Thymus (tissue), 11 donors: Measurements from ENCODE around the gene SMURF1. TPM values are rescaled to one million over a fixed set of nuclear protein-coding genes. Genes with fewer than 3 reads are reported as not detected.

Experiments
- DNase-seq, 9 donors: peaks; one replicate each; pipeline ENCODE4 v3.0.0-alpha.2; 2013; ENCODE audit warnings: low spot score in 9 of 9, low read depth in 6 of 9, missing footprints in 1 of 9
- H3K27ac ChIP-seq, 2 donors: one replicate each; pipeline ENCODE4 v1.5.1; 2013; ENCODE audit warnings: control low read depth in 1 of 2, low read depth in 1 of 2, low read length in 1 of 2, mild to moderate bottlenecking in 1 of 2, moderate library complexity in 1 of 2
- H3K27me3 ChIP-seq, 2 donors: one replicate each; pipeline ENCODE4 v1.5.1; 2013; ENCODE audit warnings: low read length in 1 of 2; ENCODE audit not compliant: control insufficient read depth in 2 of 2, insufficient read depth in 1 of 2
- H3K36me3 ChIP-seq, 2 donors: one replicate each; pipeline ENCODE4 v1.5.1; 2013; ENCODE audit warnings: low read length in 1 of 2, mild to moderate bottlenecking in 1 of 2, moderate library complexity in 1 of 2; ENCODE audit not compliant: control insufficient read depth in 2 of 2, insufficient read depth in 2 of 2
- H3K4me1 ChIP-seq, 2 donors: one replicate each; pipeline ENCODE4 v1.5.1; 2013; ENCODE audit warnings: low read length in 2 of 2; ENCODE audit not compliant: control insufficient read depth in 2 of 2, insufficient read depth in 2 of 2
- H3K4me3 ChIP-seq, 2 donors: one replicate each; pipeline ENCODE4 v1.5.1; 2013; ENCODE audit warnings: low read length in 2 of 2, control low read depth in 1 of 2, mild to moderate bottlenecking in 1 of 2
- H3K9me3 ChIP-seq, 2 donors: one replicate each; pipeline ENCODE4 v1.5.1; 2013; ENCODE audit warnings: low read length in 1 of 2, mild to moderate bottlenecking in 1 of 2; ENCODE audit not compliant: control insufficient read depth in 2 of 2, insufficient read depth in 1 of 2
- WGBS: extraction: QIAGEN DNeasy Blood & Tissue Kit; methylation state at CpG from one replicate; pipeline ENCODE4 v1.1.7; 2013; 5-methylcytosine and 5-hydroxymethylcytosine counted together
- polyA plus RNA-seq: library from polyadenylated mRNA; stranded (reverse); fragments of 200-250 nt; gene quantifications from one replicate; pipeline ENCODE4 v1.2.3, GENCODE V29; 2013
- total RNA-seq: library from RNA; stranded (reverse); fragments of 120-200 nt; gene quantifications from one replicate; pipeline ENCODE4 v1.2.4, GENCODE V29; 2013
- donor health status: healthy.

SMURF1 gene
- total and polyA plus RNA-seq, 2 donors: 6.2 to 6.8 TPM

DNA sequence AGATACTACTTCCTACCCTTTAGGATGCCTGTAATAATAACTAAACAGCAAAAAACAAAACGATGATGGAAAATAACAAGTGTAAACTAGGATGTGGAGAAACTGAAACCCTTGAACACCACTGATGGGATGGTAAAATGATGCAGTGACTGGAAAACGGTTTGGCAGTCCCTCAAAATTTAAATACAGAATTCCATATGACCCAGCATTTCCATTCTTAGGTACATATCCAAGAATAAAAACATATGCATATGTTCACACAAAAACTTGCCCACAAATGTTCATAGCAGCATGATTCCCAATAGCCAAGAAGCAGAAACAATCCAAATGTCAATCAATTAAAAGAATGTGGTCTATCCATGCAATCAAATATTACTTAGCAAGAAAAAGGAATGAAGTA lies 25.8 kb downstream of the SMURF1 start:
- DNase-seq: no peak
- no peak overlapping the region for H3K4me3 ChIP-seq
- peaks cover 0 to 2% of the 10 kb centered on the region in 2 donors for H3K9me3 ChIP-seq
- H3K27me3 ChIP-seq: no peaks in the 10 kb centered on the region
- no peaks in the 10 kb centered on the region for H3K4me1 ChIP-seq
- H3K36me3 ChIP-seq: no peaks in the 10 kb centered on the region
- WGBS: 94% methylated on average over 2 of the region's 2 CpGs
- no peak overlapping the region for H3K27ac ChIP-seq

DNA sequence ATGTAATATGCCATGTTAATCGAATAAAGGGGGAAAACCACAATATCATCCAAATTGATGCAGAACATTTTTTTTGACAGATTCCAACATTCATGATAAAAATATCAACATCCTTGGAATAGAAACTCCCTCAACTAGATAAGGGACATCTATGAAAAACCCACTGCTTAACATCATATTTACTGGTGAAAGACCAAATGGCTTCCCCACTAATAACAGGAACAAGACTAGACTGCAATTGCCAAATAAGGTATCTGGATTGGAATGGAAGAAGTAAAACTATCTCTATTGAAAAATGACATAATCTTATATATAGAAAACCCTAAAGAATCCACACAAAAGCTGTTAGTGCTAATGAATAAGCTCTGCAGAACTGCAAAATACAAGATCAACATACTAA lies 27.8 kb downstream of the SMURF1 start:
- Histone ChIP-seq H3K27ac (no peak overlapping the region), H3K27me3 (no peaks in the 10 kb centered on the region), H3K4me1 (peaks cover 0 to 10% of the 10 kb centered on the region in 2 donors), H3K36me3 (no peaks in the 10 kb centered on the region), H3K9me3 (peaks cover 0 to 2% of the 10 kb centered on the region in 2 donors), H3K4me3 (no peak overlapping the region)
- DNase-seq: no peak
- WGBS: 96% methylated on average over 1 of the region's 1 CpG

DNA sequence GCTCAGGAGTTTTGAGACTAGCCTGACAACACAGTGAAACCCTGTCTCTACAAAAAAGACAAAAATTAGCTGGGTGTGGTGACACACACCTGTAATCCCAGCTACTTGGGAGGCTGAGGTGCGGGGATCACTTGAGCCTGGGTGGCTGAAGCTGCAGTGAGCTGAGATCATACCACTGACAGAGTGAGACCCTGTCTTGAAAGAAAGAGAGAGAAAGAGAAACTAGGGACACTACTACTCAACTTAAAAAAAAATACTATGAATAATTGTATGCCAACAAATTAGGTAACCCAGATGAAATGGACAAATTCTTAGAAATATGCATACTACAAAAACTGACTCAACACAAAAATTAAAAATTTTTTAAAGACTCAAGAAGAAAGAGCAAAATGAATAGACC lies 28.5 kb downstream of the SMURF1 start:
- Histone ChIP-seq H3K36me3 (no peaks in the 10 kb centered on the region), H3K27ac (no peak overlapping the region), H3K4me3 (no peak overlapping the region), H3K9me3 (peaks cover 0 to 2% of the 10 kb centered on the region in 2 donors), H3K4me1 (peaks cover 0 to 10% of the 10 kb centered on the region in 2 donors), H3K27me3 (no peaks in the 10 kb centered on the region)
- WGBS: 96% methylated on average over 1 of the region's 1 CpG
- no peak for DNase-seq

DNA sequence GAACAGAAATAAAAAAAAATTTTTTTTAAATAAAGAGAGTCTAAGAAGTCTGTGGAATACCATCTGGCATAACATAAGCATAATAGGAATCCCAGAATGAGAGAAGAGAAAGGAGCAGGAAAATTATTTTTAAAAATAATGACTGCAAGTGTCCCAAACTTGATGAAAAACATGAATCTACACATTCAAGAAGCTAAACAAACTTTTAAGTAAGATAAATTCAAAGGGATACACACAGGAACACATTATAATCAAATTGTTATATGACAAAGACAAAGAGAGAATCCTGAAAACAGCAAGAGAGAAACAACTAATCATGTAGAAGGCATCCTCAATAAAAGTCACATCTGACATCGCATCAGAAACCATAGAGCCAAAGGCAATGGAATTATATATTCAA lies 30.9 kb downstream of the SMURF1 start:
- Histone ChIP-seq H3K27me3 (no peaks in the 10 kb centered on the region), H3K27ac (no peak overlapping the region), H3K4me1 (peaks cover 8 to 18% of the 10 kb centered on the region in 2 donors), H3K9me3 (peaks cover 0 to 2% of the 10 kb centered on the region in 2 donors), H3K36me3 (no peaks in the 10 kb centered on the region), H3K4me3 (no peak overlapping the region)
- DNase-seq: no peak
- 99% methylated on average over 1 of the region's 1 CpG for WGBS

DNA sequence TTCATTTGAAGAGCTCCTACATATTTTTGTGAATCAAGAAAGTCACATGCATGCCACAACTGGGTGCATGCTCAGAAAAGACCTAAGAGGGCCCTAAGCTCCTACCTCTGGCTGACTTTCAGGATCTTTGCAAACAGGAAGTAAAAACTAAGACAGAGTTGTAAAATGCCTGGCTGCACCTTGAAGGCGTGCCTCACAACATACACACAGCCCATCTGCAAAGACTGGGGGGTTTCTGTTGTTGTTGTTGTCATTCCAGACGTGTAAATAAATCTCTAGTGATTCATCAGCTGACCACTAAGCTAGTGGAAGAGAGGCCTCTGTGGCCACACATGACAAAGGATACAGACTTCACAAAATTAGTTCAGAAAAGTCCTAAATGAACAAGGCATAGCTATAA lies 31.8 kb downstream of the SMURF1 start:
- H3K36me3 ChIP-seq: no peaks in the 10 kb centered on the region
- H3K4me3 ChIP-seq: no peak overlapping the region
- H3K27me3 ChIP-seq: no peaks in the 10 kb centered on the region
- peak in 4 of 9 donors; percentile 11 to 58 (median 32) for DNase-seq
- WGBS: 63% methylated on average over 2 of the region's 2 CpGs
- peaks cover 8 to 23% of the 10 kb centered on the region in 2 donors for H3K4me1 ChIP-seq
- no peak overlapping the region for H3K27ac ChIP-seq
- H3K9me3 ChIP-seq: no peaks in the 10 kb centered on the region

DNA sequence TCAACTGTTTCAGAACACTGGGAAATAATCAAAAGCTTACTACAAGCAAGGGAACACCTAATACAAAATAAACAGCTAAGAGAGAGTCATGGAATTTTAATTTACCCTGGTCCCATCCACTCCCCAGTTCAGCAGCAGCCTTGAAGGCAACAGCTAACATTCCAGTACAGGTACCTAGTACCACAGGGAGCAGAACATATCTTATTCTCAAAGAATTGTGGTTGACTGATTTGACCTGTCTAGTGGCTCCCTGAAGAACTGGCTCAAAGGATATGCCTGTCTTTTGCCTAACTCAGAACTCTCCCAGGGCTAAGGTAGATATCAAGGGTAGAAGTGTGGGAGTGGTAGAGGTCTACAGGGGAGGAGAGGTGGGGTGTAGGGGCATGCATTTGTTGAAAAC lies 32.3 kb downstream of the SMURF1 start:
- no peaks in the 10 kb centered on the region for H3K9me3 ChIP-seq
- no peak overlapping the region for H3K27ac ChIP-seq
- no peaks in the 10 kb centered on the region for H3K27me3 ChIP-seq
- H3K4me1 ChIP-seq: peaks cover 8 to 23% of the 10 kb centered on the region in 2 donors
- H3K36me3 ChIP-seq: no peaks in the 10 kb centered on the region
- no peak for DNase-seq
- H3K4me3 ChIP-seq: no peak overlapping the region

DNA sequence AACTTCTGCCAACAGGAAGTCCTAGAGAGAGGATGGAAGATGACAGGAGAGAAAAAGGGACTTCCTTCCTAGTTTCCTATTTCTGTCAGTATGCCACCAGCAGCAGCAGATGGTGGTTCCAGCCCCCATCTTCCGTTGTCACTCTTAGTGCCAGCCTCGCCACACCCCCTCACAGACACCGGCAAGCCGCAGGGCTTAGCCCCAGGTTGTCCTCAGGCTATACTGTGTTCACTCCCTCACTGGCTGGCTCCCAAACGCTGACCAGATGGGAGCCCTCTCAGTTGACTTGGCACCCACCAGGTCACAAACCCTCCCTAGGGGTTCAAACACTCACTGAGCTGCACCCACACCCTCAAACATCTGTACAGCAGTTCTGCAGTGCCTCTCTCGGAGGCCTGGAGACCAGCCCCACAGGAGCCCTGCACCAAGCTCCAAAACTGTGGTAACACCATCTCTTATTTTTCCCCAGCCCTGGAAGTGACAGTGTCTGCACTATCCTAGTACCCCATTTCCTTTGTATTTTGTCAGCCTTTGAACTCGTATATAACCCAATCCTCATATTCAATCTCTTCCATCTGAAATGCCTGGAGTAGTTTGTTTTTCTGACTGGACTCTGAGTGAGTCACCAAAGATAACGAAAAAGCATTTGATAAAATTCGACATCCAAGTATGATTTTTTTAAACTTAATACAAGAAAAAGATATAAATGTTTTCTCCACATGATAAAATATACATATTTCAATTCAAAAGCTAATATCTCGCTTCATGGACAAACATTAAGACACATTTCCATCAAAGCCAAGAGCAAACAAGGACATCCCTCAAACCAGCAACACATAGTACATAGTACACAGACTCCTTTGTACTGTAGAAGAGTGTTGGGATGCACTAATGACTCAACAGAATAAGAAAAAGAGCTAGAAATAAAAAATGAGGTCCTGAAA lies 34.5 kb downstream of the SMURF1 start:
- 57% methylated on average over 10 of the region's 10 CpGs for WGBS
- DNase-seq: peak in 3 of 9 donors; percentile 14 to 39 (median 31)

DNA sequence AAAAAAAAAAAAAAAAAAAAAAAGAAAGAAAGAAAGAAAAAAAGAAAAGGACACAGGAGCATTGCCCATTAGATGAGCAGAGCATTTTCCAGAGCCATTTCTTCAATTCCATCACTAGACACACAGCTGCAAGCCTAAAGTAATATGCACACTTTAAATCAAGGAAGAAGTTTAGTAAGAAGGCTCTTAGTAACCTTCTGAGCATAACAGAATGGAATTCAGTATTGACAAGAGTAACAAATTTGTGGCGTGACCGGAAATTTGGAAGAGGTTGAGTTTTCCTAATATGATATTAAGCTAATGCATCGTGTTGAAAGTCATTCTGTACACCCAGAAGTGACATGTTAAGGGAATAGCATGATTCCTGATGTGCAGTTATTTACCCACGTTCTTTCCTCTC lies 35.3 kb downstream of the SMURF1 start:
- Histone ChIP-seq H3K9me3 (no peaks in the 10 kb centered on the region), H3K4me1 (peaks cover 8 to 23% of the 10 kb centered on the region in 2 donors), H3K27me3 (no peaks in the 10 kb centered on the region), H3K27ac (no peak overlapping the region), H3K4me3 (no peak overlapping the region), H3K36me3 (no peaks in the 10 kb centered on the region)
- no peak for DNase-seq
- WGBS: 91% methylated on average over 4 of the region's 4 CpGs

More for the DNA sequence above, 34.5 kb downstream of the SMURF1 start:
- H3K4me3 ChIP-seq: no peak overlapping the region
- no peak overlapping the region for H3K27ac ChIP-seq
- H3K27me3 ChIP-seq: no peaks in the 10 kb centered on the region
- no peaks in the 10 kb centered on the region for H3K9me3 ChIP-seq
- no peaks in the 10 kb centered on the region for H3K36me3 ChIP-seq
- peaks cover 8 to 23% of the 10 kb centered on the region in 2 donors for H3K4me1 ChIP-seq

DNA sequence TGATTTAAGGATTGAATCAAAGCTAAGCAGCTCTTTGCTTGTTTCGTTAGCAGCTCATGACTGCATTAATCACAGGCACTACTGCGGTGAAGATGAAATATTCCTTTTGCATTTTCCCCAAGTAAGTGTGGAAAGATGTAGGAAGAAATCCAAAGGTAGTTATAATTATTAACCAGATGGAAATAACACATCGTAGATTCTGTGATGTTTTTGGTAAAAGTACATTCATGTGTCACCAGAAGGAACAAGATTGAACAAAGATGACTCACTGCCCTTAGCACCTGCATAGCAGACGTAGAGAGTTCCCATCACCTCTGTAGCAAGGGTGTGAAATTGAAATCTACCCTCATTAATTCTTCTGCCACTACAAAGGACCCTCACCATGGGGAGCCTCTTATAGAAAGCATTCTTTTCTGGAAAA lies 37.1 kb downstream of the SMURF1 start:
- Histone ChIP-seq H3K27ac (no peak overlapping the region), H3K4me1 (peaks cover 8 to 17% of the 10 kb centered on the region in 2 donors)

More for the DNA sequence above, 37.1 kb downstream of the SMURF1 start:
- Histone ChIP-seq H3K27me3 (no peaks in the 10 kb centered on the region), H3K9me3 (no peaks in the 10 kb centered on the region), H3K4me3 (no peak overlapping the region), H3K36me3 (no peaks in the 10 kb centered on the region)
- WGBS: 90% methylated on average over 4 of the region's 4 CpGs
- no peak for DNase-seq
